ENCODE results near the gene MAN1A1.
"Not testable (repeated sequence)": the region's sequence is repeated elsewhere in the genome, so short reads cannot be mapped to it uniquely, and the experiment has no call there.

DNA sequence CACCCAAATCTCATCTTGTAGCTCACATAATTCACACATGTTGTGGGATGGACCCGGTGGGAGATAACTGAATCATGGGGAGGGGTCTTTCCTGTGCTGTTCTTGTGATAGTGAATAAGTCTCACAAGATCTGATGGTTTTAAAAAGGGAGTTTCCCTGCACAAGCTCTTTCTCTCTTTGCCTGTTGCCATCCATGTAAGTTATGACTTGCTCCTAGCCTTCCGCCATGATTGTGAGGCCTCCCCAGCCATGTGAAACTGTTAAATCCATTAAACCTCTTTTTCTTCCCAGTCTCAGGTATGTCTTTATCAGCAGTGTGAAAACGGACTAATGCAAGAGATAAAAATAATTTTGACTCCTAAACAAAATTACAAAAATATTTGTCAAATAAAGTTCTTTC is 58.5 kb downstream of the MAN1A1 start:
- TF ChIP-seq EZH2 (IDR thresholded peaks at IDR 0.05); POLR2AphosphoS5 (IDR thresholded peaks at IDR 0.05; ENCODE audit: borderline replicate concordance, low read depth, low read length); FOXP2 (optimal IDR thresholded peaks at IDR 0.05; ENCODE audit: control extremely low read depth, extremely low read length, insufficient read depth): not testable (repeated sequence)

Measured in SK-N-MC (cell line).